ENCODE measurements around the gene SCAMP2.

- TF ChIP-seq CTCF (IDR thresholded peaks at IDR 0.05; ENCODE audit: poor library complexity, severe bottlenecking) (no peak), TAF1 (IDR thresholded peaks at IDR 0.05; ENCODE audit: low read depth) (no peak), REST (IDR thresholded peaks at IDR 0.05; ENCODE audit: borderline replicate concordance) (no peak), RAD21 (conservative IDR thresholded peaks at IDR 0.05) (no peak)
Observed at GRCh38 chr15:74847432-74847831, 25.7 kb downstream of the SCAMP2 start.
